ENCODE data around the gene PRPF4.
"Not testable (repeated sequence)": the region's sequence is repeated elsewhere in the genome, so short reads cannot be mapped to it uniquely, and the experiment has no call there.

Gene PRPF4

DNA sequence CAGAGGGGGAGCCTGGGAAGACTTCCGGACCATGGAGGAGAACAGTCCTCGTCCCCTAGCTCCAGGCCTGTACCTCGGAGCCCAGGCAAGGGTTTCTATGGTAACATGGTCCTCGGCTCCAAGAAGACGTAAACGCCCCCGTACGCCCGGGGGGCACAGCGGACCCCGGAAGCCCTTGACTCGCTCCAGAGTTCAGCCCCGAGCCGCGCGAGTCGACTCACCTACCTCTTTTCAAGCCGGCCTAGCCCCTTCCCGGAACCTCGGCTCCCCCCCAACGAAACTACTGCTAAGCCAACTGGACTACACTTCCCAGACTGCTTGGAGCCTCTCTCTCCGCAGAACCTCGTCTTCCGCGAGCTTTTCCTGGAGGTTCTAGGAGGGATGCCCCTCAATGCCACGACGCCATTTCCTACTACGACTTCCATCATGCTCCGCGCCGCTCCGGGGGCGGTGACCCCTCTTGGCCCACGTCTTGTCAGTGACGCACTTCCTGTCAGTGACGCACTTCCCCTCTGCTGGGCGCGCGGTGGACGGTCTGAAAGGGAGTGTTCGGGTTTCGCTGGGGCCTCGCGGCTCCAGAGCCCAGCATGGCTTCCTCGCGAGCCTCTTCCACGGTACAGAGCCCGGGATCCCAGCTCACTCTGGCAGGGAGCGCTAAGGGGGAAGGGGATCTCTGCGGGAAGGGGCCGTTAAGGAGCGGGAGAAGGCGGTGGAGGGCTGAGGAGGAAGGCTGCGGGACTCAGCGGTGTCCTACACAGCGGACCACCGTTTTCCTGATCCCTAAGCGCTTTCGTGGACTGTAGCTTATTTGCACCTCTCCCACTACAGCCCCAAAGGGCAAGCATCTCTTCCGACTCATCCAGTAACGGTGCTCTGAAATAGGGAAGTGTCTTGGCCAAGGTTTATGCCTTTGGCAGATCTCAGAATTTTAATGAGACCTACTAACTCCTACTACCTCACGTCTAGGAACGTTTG lies at the start of gene PRPF4, which contains the start of gene CDC26:
PRPF4 (plus strand) TSS at position 502 of the 975 bp plus-strand sequence; CDS start at position 588, 86 bp downstream.
CDC26 (minus strand) TSS at position 416 of the 975 bp plus-strand sequence. CDS start 3,065 bp downstream, outside the sequence.
- no peaks in the 10 kb centered on the region for H3K9me3 Mint-ChIP-seq
- DNase-seq (peak; percentile 97), ATAC-seq (peak; percentile 96)
- H3K36me3 Mint-ChIP-seq (ENCODE audit: low read depth): peaks cover 40% of the 10 kb centered on the region
- H3K4me1 Mint-ChIP-seq: peaks cover 33% of the 10 kb centered on the region
- H3K27ac Mint-ChIP-seq: no peak within 1 kb of the TSS
- H3K27me3 Mint-ChIP-seq: no peaks in the 10 kb centered on the region
- H3K4me3 Mint-ChIP-seq: no peak within 1 kb of the TSS

DNA sequence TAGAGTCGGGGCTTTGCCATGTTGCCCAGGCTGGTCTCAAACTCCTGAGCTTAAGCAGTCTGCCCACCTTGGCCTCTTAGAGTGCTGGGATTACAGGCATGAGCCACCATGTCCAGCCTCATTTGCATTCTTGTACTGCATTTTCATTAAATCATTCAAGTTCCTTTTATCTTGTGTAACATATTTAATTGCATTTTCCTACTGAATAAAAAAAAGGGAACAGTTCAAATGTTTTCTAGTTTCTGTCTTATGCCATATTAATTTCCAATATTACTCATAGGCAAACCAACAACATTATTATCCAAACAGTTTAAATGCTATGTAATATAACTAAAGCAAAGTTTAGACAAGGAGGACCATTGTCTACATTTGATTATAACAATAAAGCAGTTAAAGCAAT lies 48.0 kb upstream of the PRPF4 start:
- peaks cover 22% of the 10 kb centered on the region for H3K4me1 Mint-ChIP-seq
- no peak overlapping the region for H3K4me3 Mint-ChIP-seq
- peaks cover 7% of the 10 kb centered on the region for H3K36me3 Mint-ChIP-seq (ENCODE audit: low read depth)
- H3K9me3 Mint-ChIP-seq: no peaks in the 10 kb centered on the region
- no peak overlapping the region for H3K27ac Mint-ChIP-seq
- no peak for DNase-seq
- no peak for ATAC-seq
- no peaks in the 10 kb centered on the region for H3K27me3 Mint-ChIP-seq

GRCh38 chr9:113228130-113228665 lies 47.3 kb upstream of the PRPF4 start:
- H3K4me1 Mint-ChIP-seq: peaks cover 22% of the 10 kb centered on the region
- H3K27ac Mint-ChIP-seq: no peak overlapping the region
- H3K27me3 Mint-ChIP-seq: no peaks in the 10 kb centered on the region
- H3K9me3 Mint-ChIP-seq: no peaks in the 10 kb centered on the region
- peaks cover 7% of the 10 kb centered on the region for H3K36me3 Mint-ChIP-seq (ENCODE audit: low read depth)
- ATAC-seq: no peak
- no peak for DNase-seq
- H3K4me3 Mint-ChIP-seq: no peak overlapping the region

DNA sequence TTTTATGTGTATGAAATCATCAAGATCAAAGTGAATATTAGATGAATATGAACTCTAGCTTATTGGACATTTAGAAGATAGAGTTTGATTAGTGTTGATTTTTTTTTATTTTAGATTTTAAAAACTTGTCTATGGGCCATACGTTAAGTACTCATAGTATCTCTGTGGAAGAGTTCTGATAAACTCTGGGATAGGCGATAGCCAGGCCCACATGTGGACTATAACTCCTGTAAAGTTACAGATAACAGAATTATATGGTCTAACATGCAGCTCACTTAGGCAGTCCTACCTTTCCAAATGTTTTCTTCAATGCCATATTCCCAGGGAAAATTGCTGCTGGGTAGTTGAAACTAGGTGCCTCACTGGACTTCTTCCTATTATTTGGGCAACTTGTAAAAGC lies 43.8 kb upstream of the PRPF4 start:
- Mint-ChIP-seq H3K27me3 (no peaks in the 10 kb centered on the region), H3K4me1 (peaks cover 20% of the 10 kb centered on the region), H3K9me3 (no peaks in the 10 kb centered on the region), H3K36me3 (ENCODE audit: low read depth) (no peaks in the 10 kb centered on the region), H3K27ac (no peak overlapping the region), H3K4me3 (no peak overlapping the region)
- ATAC-seq: no peak
- no peak for DNase-seq

- ATAC-seq; H3K27ac Mint-ChIP-seq; H3K9me3 Mint-ChIP-seq; H3K4me3 Mint-ChIP-seq; H3K27me3 Mint-ChIP-seq; H3K36me3 Mint-ChIP-seq (ENCODE audit: low read depth); DNase-seq: not testable (repeated sequence)
- H3K4me1 Mint-ChIP-seq: peaks cover 19% of the 10 kb centered on the region
Measured at GRCh38 chr9:113235701-113236255, 39.7 kb upstream of the PRPF4 start.

- H3K4me3 Mint-ChIP-seq: no peak overlapping the region
- no peaks in the 10 kb centered on the region for H3K27me3 Mint-ChIP-seq
- peaks cover 24% of the 10 kb centered on the region for H3K4me1 Mint-ChIP-seq
- ATAC-seq (no peak), DNase-seq (no peak)
- no peak overlapping the region for H3K27ac Mint-ChIP-seq
- H3K36me3 Mint-ChIP-seq (ENCODE audit: low read depth): no peaks in the 10 kb centered on the region
- H3K9me3 Mint-ChIP-seq: no peaks in the 10 kb centered on the region
Measured at GRCh38 chr9:113237026-113237425, 38.4 kb upstream of the PRPF4 start.

GRCh38 chr9:113238202-113238858 lies 37.1 kb upstream of the PRPF4 start:
- Mint-ChIP-seq H3K4me1 (peaks cover 20% of the 10 kb centered on the region), H3K4me3 (no peak overlapping the region), H3K9me3 (no peaks in the 10 kb centered on the region), H3K27me3 (no peaks in the 10 kb centered on the region), H3K27ac (no peak overlapping the region), H3K36me3 (ENCODE audit: low read depth) (no peaks in the 10 kb centered on the region)
- no peak for DNase-seq
- ATAC-seq: no peak

- Mint-ChIP-seq H3K36me3 (ENCODE audit: low read depth) (no peaks in the 10 kb centered on the region), H3K9me3 (no peaks in the 10 kb centered on the region), H3K4me1 (peaks cover 20% of the 10 kb centered on the region), H3K4me3 (no peak overlapping the region), H3K27ac (no peak overlapping the region), H3K27me3 (no peaks in the 10 kb centered on the region)
- DNase-seq: no peak
- no peak for ATAC-seq
Measured at GRCh38 chr9:113238859-113239232, 36.6 kb upstream of the PRPF4 start.

DNA sequence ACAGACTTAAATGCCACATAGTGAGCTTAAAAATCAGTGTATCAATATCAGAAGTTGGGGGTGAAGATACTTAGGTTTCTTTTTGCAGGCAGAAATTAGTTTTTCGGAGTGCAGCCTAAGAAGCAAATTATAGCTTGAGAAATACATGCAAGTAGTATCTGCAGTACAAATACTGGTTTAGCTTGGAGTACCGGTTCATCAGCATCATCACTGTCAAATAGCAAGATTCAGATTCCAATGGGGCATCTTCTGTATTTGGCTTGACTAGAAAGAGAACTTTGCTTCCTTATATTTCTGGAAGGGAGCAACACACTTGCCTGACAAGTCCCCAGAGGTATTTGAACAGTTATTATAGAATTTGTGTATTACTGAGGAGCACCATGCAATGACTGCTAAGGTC lies 34.3 kb upstream of the PRPF4 start:
- DNase-seq: no peak
- no peak for ATAC-seq
- H3K4me3 Mint-ChIP-seq: no peak overlapping the region
- no peak overlapping the region for H3K27ac Mint-ChIP-seq
- no peaks in the 10 kb centered on the region for H3K9me3 Mint-ChIP-seq
- peaks cover 20% of the 10 kb centered on the region for H3K4me1 Mint-ChIP-seq
- H3K36me3 Mint-ChIP-seq (ENCODE audit: low read depth): no peaks in the 10 kb centered on the region
- no peaks in the 10 kb centered on the region for H3K27me3 Mint-ChIP-seq

DNA sequence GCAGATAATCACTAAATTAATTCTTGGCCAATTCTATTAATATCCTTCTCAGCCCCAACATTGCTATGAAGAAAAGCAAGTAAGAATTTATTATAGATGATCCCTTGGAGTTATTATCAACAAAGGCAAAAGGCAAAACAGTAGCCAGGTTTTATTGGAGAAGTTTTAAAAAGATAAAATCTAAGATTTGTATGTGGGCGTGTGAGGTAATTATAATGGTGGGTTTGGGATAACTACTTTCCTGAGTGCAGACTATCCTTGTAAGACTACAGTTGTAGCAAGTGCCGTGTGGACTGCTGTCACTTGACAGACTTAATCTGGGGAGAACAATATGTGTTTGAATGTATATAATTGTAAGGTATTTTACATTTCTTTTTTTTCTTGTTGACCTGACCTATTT lies 30.9 kb upstream of the PRPF4 start:
- Mint-ChIP-seq H3K4me3 (no peak overlapping the region), H3K9me3 (no peaks in the 10 kb centered on the region), H3K4me1 (peaks cover 16% of the 10 kb centered on the region), H3K27ac (no peak overlapping the region), H3K36me3 (ENCODE audit: low read depth) (no peaks in the 10 kb centered on the region), H3K27me3 (no peaks in the 10 kb centered on the region)
- DNase-seq (no peak), ATAC-seq (no peak)

- Mint-ChIP-seq H3K9me3 (peaks cover 2% of the 10 kb centered on the region), H3K4me1 (peaks cover 14% of the 10 kb centered on the region), H3K36me3 (ENCODE audit: low read depth) (peaks cover 3% of the 10 kb centered on the region), H3K4me3 (no peak overlapping the region), H3K27me3 (no peaks in the 10 kb centered on the region), H3K27ac (no peak overlapping the region)
- DNase-seq: no peak
- ATAC-seq: no peak
Measured at GRCh38 chr9:113245894-113246293, 29.6 kb upstream of the PRPF4 start.

GRCh38 chr9:113246928-113247327 lies 28.5 kb upstream of the PRPF4 start:
- H3K9me3 Mint-ChIP-seq: peaks cover 2% of the 10 kb centered on the region
- DNase-seq: no peak
- H3K27ac Mint-ChIP-seq: no peak overlapping the region
- no peak for ATAC-seq
- H3K36me3 Mint-ChIP-seq (ENCODE audit: low read depth): peaks cover 3% of the 10 kb centered on the region
- H3K27me3 Mint-ChIP-seq: no peaks in the 10 kb centered on the region
- peaks cover 9% of the 10 kb centered on the region for H3K4me1 Mint-ChIP-seq
- H3K4me3 Mint-ChIP-seq: no peak overlapping the region

- DNase-seq (no peak), ATAC-seq (no peak)
- peaks cover 2% of the 10 kb centered on the region for H3K4me1 Mint-ChIP-seq
- H3K27ac Mint-ChIP-seq: no peak overlapping the region
- H3K9me3 Mint-ChIP-seq: peaks cover 2% of the 10 kb centered on the region
- peaks cover 3% of the 10 kb centered on the region for H3K36me3 Mint-ChIP-seq (ENCODE audit: low read depth)
- no peaks in the 10 kb centered on the region for H3K27me3 Mint-ChIP-seq
- no peak overlapping the region for H3K4me3 Mint-ChIP-seq
Measured at GRCh38 chr9:113247640-113248039, 27.8 kb upstream of the PRPF4 start.

GRCh38 chr9:113249661-113250060 lies 25.8 kb upstream of the PRPF4 start:
- not testable (repeated sequence) for DNase-seq; H3K27me3 Mint-ChIP-seq; H3K9me3 Mint-ChIP-seq; ATAC-seq; H3K36me3 Mint-ChIP-seq (ENCODE audit: low read depth); H3K27ac Mint-ChIP-seq; H3K4me1 Mint-ChIP-seq; H3K4me3 Mint-ChIP-seq

Measured in activated naive CD8-positive, alpha-beta T cell treated with anti-CD3 and anti-CD28 coated beads, Interleukin-2, amount 50 U/mL, for 24 hours (primary cell).